22Rv1 (cell line): Measurements from ENCODE around the gene FAM120B.

ENCODE experiments used
- ZFX ChIP-seq: fragments of 450-650 bp; IDR thresholded peaks from 2 replicates; pipeline ENCODE4 v1.6.1; 2017; ENCODE audit warnings: antibody characterized with exemption, borderline replicate concordance
- TF ChIP-seq, protein P1 (sequence below): fragments of 450-650 bp; IDR thresholded peaks from 2 replicates; pipeline ENCODE4 v1.5.1; 2017; ENCODE audit warnings: mild to moderate bottlenecking

- TF ChIP-seq, protein P1, sequence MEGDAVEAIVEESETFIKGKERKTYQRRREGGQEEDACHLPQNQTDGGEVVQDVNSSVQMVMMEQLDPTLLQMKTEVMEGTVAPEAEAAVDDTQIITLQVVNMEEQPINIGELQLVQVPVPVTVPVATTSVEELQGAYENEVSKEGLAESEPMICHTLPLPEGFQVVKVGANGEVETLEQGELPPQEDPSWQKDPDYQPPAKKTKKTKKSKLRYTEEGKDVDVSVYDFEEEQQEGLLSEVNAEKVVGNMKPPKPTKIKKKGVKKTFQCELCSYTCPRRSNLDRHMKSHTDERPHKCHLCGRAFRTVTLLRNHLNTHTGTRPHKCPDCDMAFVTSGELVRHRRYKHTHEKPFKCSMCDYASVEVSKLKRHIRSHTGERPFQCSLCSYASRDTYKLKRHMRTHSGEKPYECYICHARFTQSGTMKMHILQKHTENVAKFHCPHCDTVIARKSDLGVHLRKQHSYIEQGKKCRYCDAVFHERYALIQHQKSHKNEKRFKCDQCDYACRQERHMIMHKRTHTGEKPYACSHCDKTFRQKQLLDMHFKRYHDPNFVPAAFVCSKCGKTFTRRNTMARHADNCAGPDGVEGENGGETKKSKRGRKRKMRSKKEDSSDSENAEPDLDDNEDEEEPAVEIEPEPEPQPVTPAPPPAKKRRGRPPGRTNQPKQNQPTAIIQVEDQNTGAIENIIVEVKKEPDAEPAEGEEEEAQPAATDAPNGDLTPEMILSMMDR: no peak
- TF ChIP-seq ZFX: no peak
Observed at GRCh38 chr6:170446841-170447560, 140.4 kb downstream of the FAM120B start.
